DND-41 (cell line): Measurements from ENCODE around the gene TSTD2.

Experiments used
- CTCF ChIP-seq: IDR thresholded peaks from 2 replicates; pipeline ENCODE4 v1.5.1; 2012; ENCODE audit warnings: borderline replicate concordance, low read length, moderate library complexity, mild to moderate bottlenecking; ENCODE audit not compliant: poor library complexity, severe bottlenecking; ENCODE audit errors: extremely low read depth
- EZH2 ChIP-seq: IDR thresholded peaks from 3 replicates; pipeline ENCODE4 v1.6.1; 2012; ENCODE audit warnings: borderline replicate concordance, low read depth, mild to moderate bottlenecking, moderate library complexity, low read length, inconsistent platforms; ENCODE audit not compliant: severe bottlenecking

- TF ChIP-seq CTCF (no peak), EZH2 (no peak)
Observed at GRCh38 chr9:97596906-97597305, 36.3 kb downstream of the TSTD2 start.
